HEK293T (cell line): ENCODE results near the gene ALK.

Experiments
- CTCF ChIA-PET: fragments of 350-600 bp; formaldehyde crosslinking; extraction: SDS; loops from one replicate; lab custom pipeline; 2021; ENCODE audit warnings: antibody characterized with exemption, inconsistent platforms; lab: Yijun Ruan, JAX
- POLR2A ChIA-PET: fragments of 350-600 bp; formaldehyde crosslinking; extraction: SDS; loops from one replicate; lab custom pipeline; 2020; ENCODE audit warnings: antibody characterized with exemption, inconsistent platforms; lab: Yijun Ruan, JAX
- DNase-seq: peaks from one replicate; pipeline ENCODE4 v3.0.0; 2012; ENCODE audit warnings: mixed read lengths; ENCODE audit errors: extremely low spot score
- ARNT ChIP-seq: fragments of 450-650 bp; IDR thresholded peaks from 2 replicates; pipeline ENCODE4 v1.6.1; 2017; ENCODE audit warnings: mild to moderate bottlenecking
- BHLHE40 ChIP-seq: fragments of 450-650 bp; IDR thresholded peaks from 2 replicates; pipeline ENCODE4 v1.6.1; 2016; ENCODE audit warnings: mild to moderate bottlenecking, moderate library complexity, borderline replicate concordance
- CTBP1 ChIP-seq: fragments of 450-650 bp; IDR thresholded peaks from 2 replicates; pipeline ENCODE4 v1.6.1; 2016; ENCODE audit warnings: borderline replicate concordance
- ELF4 ChIP-seq: fragments of 450-650 bp; IDR thresholded peaks from 2 replicates; pipeline ENCODE4 v1.6.1; 2017; ENCODE audit warnings: antibody characterized with exemption
- FOXA1 ChIP-seq: fragments of 450-650 bp; IDR thresholded peaks from 2 replicates; pipeline ENCODE4 v1.6.1; 2016; ENCODE audit warnings: mild to moderate bottlenecking
- FOXK2 ChIP-seq: fragments of 450-650 bp; IDR thresholded peaks from 2 replicates; pipeline ENCODE4 v1.6.1; 2016; ENCODE audit warnings: mild to moderate bottlenecking
- FOXM1 ChIP-seq: fragments of 450-650 bp; IDR thresholded peaks from 2 replicates; pipeline ENCODE4 v1.6.1; 2017; ENCODE audit warnings: mild to moderate bottlenecking, borderline replicate concordance
- HDGF ChIP-seq: fragments of 450-650 bp; IDR thresholded peaks from 2 replicates; pipeline ENCODE4 v1.6.1; 2017; ENCODE audit warnings: antibody characterized with exemption, borderline replicate concordance
- L3MBTL2 ChIP-seq: fragments of 450-650 bp; conservative IDR thresholded peaks from 2 replicates; pipeline ENCODE4 v1.6.1; 2016; ENCODE audit warnings: mild to moderate bottlenecking
- LEF1 ChIP-seq: fragments of 450-650 bp; IDR thresholded peaks from 2 replicates; pipeline ENCODE4 v1.6.1; 2017; ENCODE audit warnings: mild to moderate bottlenecking, borderline replicate concordance
- NFRKB ChIP-seq: fragments of 450-650 bp; IDR thresholded peaks from 2 replicates; pipeline ENCODE4 v1.6.1; 2016; ENCODE audit warnings: mild to moderate bottlenecking, moderate library complexity
- SP1 ChIP-seq: fragments of 450-650 bp; IDR thresholded peaks from 2 replicates; pipeline ENCODE4 v1.6.1; 2017
- SUZ12 ChIP-seq: fragments of 450-650 bp; IDR thresholded peaks from 2 replicates; pipeline ENCODE4 v1.6.1; 2016; ENCODE audit warnings: mild to moderate bottlenecking
- TARDBP ChIP-seq: fragments of 450-650 bp; IDR thresholded peaks from 2 replicates; pipeline ENCODE4 v1.6.1; 2016
- ZNF384 ChIP-seq: fragments of 450-650 bp; IDR thresholded peaks from 2 replicates; pipeline ENCODE4 v1.6.1; 2016
- TF ChIP-seq, protein P1 (sequence below): fragments of 450-650 bp; IDR thresholded peaks from 2 replicates; pipeline ENCODE4 v1.6.1; 2016

Gene ALK

GRCh38 chr2:29388071-29388470 is 533.3 kb downstream of the ALK start:
- DNase-seq: no peak
- CTCF ChIA-PET: no interaction called here
- POLR2A ChIA-PET: no interaction called here
- TF ChIP-seq FOXM1: no peak
- TF ChIP-seq SUZ12: no peak
- no peak for TF ChIP-seq FOXK2
- TF ChIP-seq BHLHE40: no peak
- TF ChIP-seq ELF4: no peak
- TF ChIP-seq SP1: no peak
- no peak for TF ChIP-seq L3MBTL2
- no peak for TF ChIP-seq ZNF384
- TF ChIP-seq TARDBP: no peak
- TF ChIP-seq, protein P1, sequence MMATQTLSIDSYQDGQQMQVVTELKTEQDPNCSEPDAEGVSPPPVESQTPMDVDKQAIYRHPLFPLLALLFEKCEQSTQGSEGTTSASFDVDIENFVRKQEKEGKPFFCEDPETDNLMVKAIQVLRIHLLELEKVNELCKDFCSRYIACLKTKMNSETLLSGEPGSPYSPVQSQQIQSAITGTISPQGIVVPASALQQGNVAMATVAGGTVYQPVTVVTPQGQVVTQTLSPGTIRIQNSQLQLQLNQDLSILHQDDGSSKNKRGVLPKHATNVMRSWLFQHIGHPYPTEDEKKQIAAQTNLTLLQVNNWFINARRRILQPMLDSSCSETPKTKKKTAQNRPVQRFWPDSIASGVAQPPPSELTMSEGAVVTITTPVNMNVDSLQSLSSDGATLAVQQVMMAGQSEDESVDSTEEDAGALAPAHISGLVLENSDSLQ: no peak

GRCh38 chr2:29382486-29382885 is 538.9 kb downstream of the ALK start:
- POLR2A ChIA-PET: no interaction called here
- CTCF ChIA-PET: no interaction called here
- DNase-seq: no peak
- TF ChIP-seq HDGF: no peak
- TF ChIP-seq CTBP1: no peak
- TF ChIP-seq FOXA1: no peak
- TF ChIP-seq, protein P1: no peak
- TF ChIP-seq ZNF384: no peak
- no peak for TF ChIP-seq L3MBTL2
- TF ChIP-seq FOXK2: no peak

DNA sequence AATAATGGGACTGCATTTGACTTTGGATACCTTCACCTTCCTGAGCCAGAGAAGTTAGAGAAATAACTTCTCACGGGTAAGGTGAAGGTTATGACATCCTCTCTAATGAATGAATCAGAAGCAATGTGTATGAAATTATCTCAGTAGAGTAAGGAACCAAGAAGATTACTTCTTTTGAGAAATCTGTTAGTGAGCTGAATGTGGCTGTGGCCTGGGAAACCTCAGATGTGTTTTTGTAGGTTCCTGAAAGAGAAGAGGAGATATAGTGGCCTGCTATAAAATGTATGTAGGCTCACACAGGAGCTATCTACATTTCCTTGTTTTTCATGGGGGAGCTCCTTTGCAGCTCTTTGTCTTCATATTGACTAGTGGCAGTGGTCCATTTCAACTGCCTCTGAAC is 543.6 kb downstream of the ALK start:
- DNase-seq: no peak
- CTCF ChIA-PET: no interaction called here
- TF ChIP-seq TARDBP (no peak), FOXA1 (no peak), BHLHE40 (no peak), ARNT (no peak), SP1 (no peak), LEF1 (no peak), ZNF384 (no peak), FOXK2 (no peak), NFRKB (no peak), L3MBTL2 (no peak), CTBP1 (no peak), SUZ12 (no peak)
- TF ChIP-seq, protein P1: no peak
- POLR2A ChIA-PET: no interaction called here

GRCh38 chr2:29376541-29376940 is 544.8 kb downstream of the ALK start:
- ChIA-PET CTCF (no interaction called here), POLR2A (no interaction called here)
- no peak for DNase-seq
- TF ChIP-seq BHLHE40 (no peak), FOXK2 (no peak), LEF1 (no peak), TARDBP (no peak), FOXA1 (no peak), SUZ12 (no peak), FOXM1 (no peak), ZNF384 (no peak), ARNT (no peak), ELF4 (no peak), HDGF (no peak), L3MBTL2 (no peak), CTBP1 (no peak), SP1 (no peak), NFRKB (no peak)
- TF ChIP-seq, protein P1: no peak

DNA sequence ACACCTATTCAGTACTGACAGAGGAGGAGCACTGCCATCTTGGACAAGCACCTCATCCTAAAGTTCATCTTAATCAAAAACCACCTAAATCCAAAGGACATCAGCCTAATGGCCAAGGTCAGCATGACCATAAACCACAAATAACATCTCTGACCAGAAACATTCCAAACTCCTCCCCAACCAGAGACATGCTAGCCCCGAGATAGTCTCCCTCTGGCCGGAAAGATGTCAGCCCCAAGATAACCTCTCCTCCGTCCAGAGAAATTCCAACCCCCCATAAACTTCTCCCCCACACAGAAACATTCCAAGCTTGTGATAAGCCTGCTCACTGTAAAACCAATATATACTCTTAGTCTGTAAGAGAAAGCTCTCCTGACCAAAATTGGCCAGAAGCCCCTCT is 545.5 kb downstream of the ALK start:
- ChIA-PET POLR2A (no interaction called here), CTCF (no interaction called here)
- DNase-seq: no peak
- TF ChIP-seq LEF1: no peak
- TF ChIP-seq, protein P1: no peak
- no peak for TF ChIP-seq ZNF384
- no peak for TF ChIP-seq SP1
- no peak for TF ChIP-seq ARNT
- no peak for TF ChIP-seq NFRKB
- TF ChIP-seq FOXA1: no peak
- TF ChIP-seq TARDBP: no peak
- no peak for TF ChIP-seq L3MBTL2
- no peak for TF ChIP-seq FOXM1
- TF ChIP-seq HDGF: no peak
- no peak for TF ChIP-seq BHLHE40
- TF ChIP-seq SUZ12: no peak
- TF ChIP-seq FOXK2: no peak
- no peak for TF ChIP-seq ELF4
- TF ChIP-seq CTBP1: no peak
